WTC11 (cell line): ENCODE measurements around the gene CHRNA4. TPM values are rescaled to one million over a fixed set of nuclear protein-coding genes. Genes with fewer than 3 reads are reported as not detected.

Experiments
- ATAC-seq: fragments of 200-7000 bp; cut with Tn5 transposase; 2 replicates; pipeline ENCODE4 v1.10.0; 2021; ENCODE audit warnings: mild to moderate bottlenecking, moderate library complexity
- CTCF ChIA-PET: fragments of 300-600 bp; sonication (Branson Sonifier 250); formaldehyde crosslinking; loops from one replicate; lab custom pipeline; 2021; ENCODE audit warnings: antibody characterized with exemption; lab: Charles Lee
- POLR2A ChIA-PET: fragments of 350-600 bp; sonication (Branson Sonifier 250); formaldehyde crosslinking; loops from one replicate; lab custom pipeline; 2021; ENCODE audit warnings: antibody characterized with exemption; lab: Charles Lee
- DNase-seq: peaks from one replicate; pipeline ENCODE4 v3.0.0; 2021; ENCODE audit warnings: low spot score
- H3K27ac Mint-ChIP-seq: 2 replicates; pipeline ENCODE4 v1.8.0; 2021; ENCODE audit warnings: mixed read lengths
- H3K27me3 Mint-ChIP-seq: 2 replicates; pipeline ENCODE4 v1.8.0; 2021; ENCODE audit warnings: low read depth, mild to moderate bottlenecking, moderate library complexity, mixed read lengths
- H3K36me3 Mint-ChIP-seq: 2 replicates; pipeline ENCODE4 v1.8.0; 2021; ENCODE audit warnings: mixed read lengths
- H3K4me1 Mint-ChIP-seq: 2 replicates; pipeline ENCODE4 v1.8.0; 2022; ENCODE audit warnings: mixed read lengths
- H3K4me3 Mint-ChIP-seq: 2 replicates; pipeline ENCODE4 v1.8.0; 2021; ENCODE audit warnings: mild to moderate bottlenecking, moderate library complexity, mixed read lengths
- H3K9me3 Mint-ChIP-seq: 2 replicates; pipeline ENCODE4 v1.8.0; 2021; ENCODE audit warnings: mixed read lengths
- ATF1 ChIP-seq: sonication (generic); formaldehyde crosslinking; IDR thresholded peaks from 2 replicates; pipeline ENCODE4 v1.8.1; 2023; ENCODE audit warnings: mild to moderate bottlenecking, moderate library complexity, missing genetic modification reagents
- CREB1 ChIP-seq: sonication (generic); formaldehyde crosslinking; IDR thresholded peaks from 2 replicates; pipeline ENCODE4 v1.8.0; 2023; ENCODE audit warnings: mild to moderate bottlenecking, missing genetic modification reagents
- ELF4 ChIP-seq: sonication (generic); formaldehyde crosslinking; IDR thresholded peaks from 2 replicates; pipeline ENCODE4 v1.8.1; 2022; ENCODE audit warnings: low read depth, mild to moderate bottlenecking, moderate library complexity, missing genetic modification reagents
- EMX1 ChIP-seq: fragments of 250-450 bp; sonication (Bioruptor Pico); IDR thresholded peaks from 2 replicates; pipeline ENCODE4 v1.8.0; 2021; ENCODE audit warnings: mild to moderate bottlenecking
- FOXK1 ChIP-seq: sonication (generic); formaldehyde crosslinking; IDR thresholded peaks from 2 replicates; pipeline ENCODE4 v1.8.0; 2022; ENCODE audit warnings: mild to moderate bottlenecking, moderate library complexity, missing genetic modification reagents
- GTF2I ChIP-seq: fragments of 250-450 bp; sonication (Bioruptor Pico); conservative IDR thresholded peaks from 2 replicates; pipeline ENCODE4 v1.4.0; 2021; ENCODE audit warnings: mild to moderate bottlenecking
- JUN ChIP-seq: sonication (generic); formaldehyde crosslinking; IDR thresholded peaks from 2 replicates; pipeline ENCODE4 v1.8.0; 2023; ENCODE audit warnings: mild to moderate bottlenecking, missing genetic modification reagents
- NFATC4 ChIP-seq: fragments of 250-450 bp; sonication (Bioruptor Pico); IDR thresholded peaks from 2 replicates; pipeline ENCODE4 v1.9.0; 2021; ENCODE audit warnings: mild to moderate bottlenecking
- NFE2L1 ChIP-seq: sonication (generic); formaldehyde crosslinking; IDR thresholded peaks from 2 replicates; pipeline ENCODE4 v1.8.1; 2023; ENCODE audit warnings: missing genetic modification reagents
- NR3C1 ChIP-seq: sonication (generic); formaldehyde crosslinking; conservative IDR thresholded peaks from 2 replicates; pipeline ENCODE4 v1.8.1; 2023; ENCODE audit warnings: low read depth, mild to moderate bottlenecking, missing genetic modification reagents
- SMAD3 ChIP-seq: sonication (generic); formaldehyde crosslinking; IDR thresholded peaks from 2 replicates; pipeline ENCODE4 v1.8.0; 2022; ENCODE audit warnings: missing genetic modification reagents, mild to moderate bottlenecking, borderline replicate concordance
- SOX15 ChIP-seq: fragments of 250-450 bp; sonication (Bioruptor Pico); IDR thresholded peaks from 2 replicates; pipeline ENCODE4 v1.9.0; 2021; ENCODE audit warnings: mild to moderate bottlenecking
- TEAD1 ChIP-seq: sonication (generic); formaldehyde crosslinking; IDR thresholded peaks from 2 replicates; pipeline ENCODE4 v1.8.0; 2022; ENCODE audit warnings: mild to moderate bottlenecking, missing genetic modification reagents
- ZNF416 ChIP-seq: fragments of 250-450 bp; sonication (Bioruptor Pico); IDR thresholded peaks from 2 replicates; pipeline ENCODE4 v1.9.0; 2021; ENCODE audit warnings: mild to moderate bottlenecking, inconsistent platforms
- total RNA-seq: library from RNA; stranded (reverse); gene quantifications from 3 replicates; pipeline ENCODE4 v1.2.3, GENCODE V29; 2021
- TF ChIP-seq, protein P1 (sequence below): fragments of 250-450 bp; sonication (Bioruptor Pico); conservative IDR thresholded peaks from 2 replicates; pipeline ENCODE4 v1.9.0; 2021; ENCODE audit warnings: mild to moderate bottlenecking
- TF ChIP-seq, protein P2 (sequence below): sonication (generic); formaldehyde crosslinking; IDR thresholded peaks from 2 replicates; pipeline ENCODE4 v1.8.0; 2022; ENCODE audit warnings: mild to moderate bottlenecking, missing genetic modification reagents
- TF ChIP-seq, protein P3 (sequence below): sonication (generic); formaldehyde crosslinking; IDR thresholded peaks from 2 replicates; pipeline ENCODE4 v1.8.0; 2023; ENCODE audit warnings: missing genetic modification reagents, mild to moderate bottlenecking, borderline replicate concordance
- TF ChIP-seq, protein P4 (sequence below): sonication (generic); formaldehyde crosslinking; IDR thresholded peaks from 2 replicates; pipeline ENCODE4 v1.8.1; 2023; ENCODE audit warnings: mild to moderate bottlenecking, missing genetic modification reagents, borderline replicate concordance
- TF ChIP-seq, protein P5 (sequence below): sonication (generic); formaldehyde crosslinking; IDR thresholded peaks from 2 replicates; pipeline ENCODE4 v1.8.1; 2023; ENCODE audit warnings: mild to moderate bottlenecking, missing genetic modification reagents

CHRNA4 gene
- total RNA-seq, 1 experiment from 2014 or later, result 2.5 TPM

DNA sequence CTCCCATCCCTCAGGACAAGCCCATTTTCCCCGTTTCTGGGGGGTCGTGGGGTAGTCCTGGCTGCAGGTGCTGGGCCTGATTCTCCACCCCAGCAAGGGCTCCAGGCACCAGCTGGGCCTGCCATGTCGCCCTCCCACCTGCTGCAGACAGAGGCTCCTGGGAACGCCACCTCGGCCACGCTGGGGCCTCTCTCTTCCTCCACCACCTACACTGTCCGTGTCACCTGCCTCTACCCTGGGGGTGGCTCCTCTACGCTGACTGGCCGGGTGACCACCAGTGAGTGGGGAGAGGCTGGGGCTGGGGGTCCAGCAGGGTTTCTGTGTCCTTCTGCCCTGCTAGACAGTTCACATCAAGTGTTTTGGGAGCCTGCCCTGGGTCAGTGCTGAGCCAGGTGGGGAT is 48.9 kb downstream of the CHRNA4 start:
- TF ChIP-seq CREB1 (no peak), FOXK1 (CRISPR knock-in tag) (no peak), NFE2L1 (CRISPR knock-in tag) (no peak), SMAD3 (CRISPR knock-in tag) (no peak)
- TF ChIP-seq, protein P1, sequence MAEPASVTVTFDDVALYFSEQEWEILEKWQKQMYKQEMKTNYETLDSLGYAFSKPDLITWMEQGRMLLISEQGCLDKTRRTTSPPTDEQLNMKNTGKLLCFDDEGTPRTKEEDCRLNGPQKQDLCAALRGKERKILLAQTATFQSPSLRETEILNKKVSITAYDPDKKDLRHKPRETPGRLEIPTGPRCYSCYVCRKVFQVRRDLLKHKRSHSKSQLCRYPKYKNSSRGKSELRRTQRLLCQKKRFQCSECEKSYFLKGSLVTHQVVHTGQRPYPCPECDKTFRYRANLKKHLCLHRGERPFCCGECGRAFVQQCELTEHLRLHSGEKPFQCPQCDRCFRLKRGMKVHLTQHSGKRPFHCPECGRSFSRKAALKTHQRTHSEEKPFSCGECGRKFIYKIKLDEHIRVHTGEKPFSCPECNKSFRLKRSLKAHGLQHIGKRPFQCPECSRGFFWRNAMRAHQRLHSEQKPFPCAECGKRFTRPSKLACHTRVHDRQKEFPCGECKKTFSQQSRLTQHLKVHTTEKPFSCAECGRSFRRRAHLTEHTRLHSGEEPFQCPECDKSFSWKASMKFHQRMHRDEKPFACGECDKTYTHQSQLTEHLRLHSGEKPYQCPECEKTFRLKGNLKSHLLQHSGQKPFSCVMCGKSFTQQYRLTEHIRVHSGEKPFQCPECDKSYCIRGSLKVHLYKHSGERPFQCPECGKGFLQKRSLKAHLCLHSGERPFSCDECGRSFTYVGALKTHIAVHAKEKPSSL, result no peak
- TF ChIP-seq, all 79 proteins: peak for 0
- POLR2A ChIA-PET, result no interaction called here
- DNase-seq (no peak), ATAC-seq (no peak)
- H3K4me3 Mint-ChIP-seq, result no peak overlapping the region
- no peak overlapping the region for H3K27ac Mint-ChIP-seq
- no peaks in the 10 kb centered on the region for H3K9me3 Mint-ChIP-seq
- no peaks in the 10 kb centered on the region for H3K27me3 Mint-ChIP-seq
- H3K4me1 Mint-ChIP-seq, result no peaks in the 10 kb centered on the region
- CTCF ChIA-PET, result no interaction called here
- H3K36me3 Mint-ChIP-seq, result no peaks in the 10 kb centered on the region

DNA sequence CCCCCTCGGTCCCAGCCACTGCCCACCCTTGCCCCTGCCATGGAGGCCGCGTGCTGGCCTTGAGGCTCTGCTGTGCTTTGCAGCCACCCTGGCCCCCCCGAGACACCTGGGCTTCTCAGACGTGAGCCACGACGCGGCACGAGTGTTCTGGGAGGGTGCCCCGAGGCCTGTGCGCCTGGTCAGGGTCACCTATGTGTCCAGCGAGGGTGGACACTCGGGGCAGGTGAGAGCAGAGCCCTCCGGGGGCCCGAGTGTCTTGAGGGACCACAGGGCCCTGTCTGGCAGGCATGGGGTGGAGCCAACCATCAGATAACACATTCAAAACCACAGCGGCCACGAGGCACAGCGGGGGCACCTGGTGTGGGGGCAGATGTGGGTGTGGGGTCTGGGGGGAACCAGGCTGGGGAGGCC is 49.3 kb downstream of the CHRNA4 start:
- no peak overlapping the region for H3K27ac Mint-ChIP-seq
- H3K36me3 Mint-ChIP-seq, result no peaks in the 10 kb centered on the region
- POLR2A ChIA-PET, result no interaction called here
- DNase-seq (no peak), ATAC-seq (no peak)
- CTCF ChIA-PET, result interaction anchor here (4.9 kb wide), 1 partner anchor 66 kb away, joined by 98 read pairs; no protein-coding TSS in a partner anchor
- TF ChIP-seq SOX15 (CRISPR knock-in tag) (no peak), ZNF416 (CRISPR knock-in tag) (no peak)
- TF ChIP-seq, protein P2, sequence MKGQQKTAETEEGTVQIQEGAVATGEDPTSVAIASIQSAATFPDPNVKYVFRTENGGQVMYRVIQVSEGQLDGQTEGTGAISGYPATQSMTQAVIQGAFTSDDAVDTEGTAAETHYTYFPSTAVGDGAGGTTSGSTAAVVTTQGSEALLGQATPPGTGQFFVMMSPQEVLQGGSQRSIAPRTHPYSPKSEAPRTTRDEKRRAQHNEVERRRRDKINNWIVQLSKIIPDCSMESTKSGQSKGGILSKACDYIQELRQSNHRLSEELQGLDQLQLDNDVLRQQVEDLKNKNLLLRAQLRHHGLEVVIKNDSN, result no peak
- H3K4me3 Mint-ChIP-seq, result no peak overlapping the region
- no peaks in the 10 kb centered on the region for H3K4me1 Mint-ChIP-seq
- H3K27me3 Mint-ChIP-seq, result no peaks in the 10 kb centered on the region
- no peaks in the 10 kb centered on the region for H3K9me3 Mint-ChIP-seq

DNA sequence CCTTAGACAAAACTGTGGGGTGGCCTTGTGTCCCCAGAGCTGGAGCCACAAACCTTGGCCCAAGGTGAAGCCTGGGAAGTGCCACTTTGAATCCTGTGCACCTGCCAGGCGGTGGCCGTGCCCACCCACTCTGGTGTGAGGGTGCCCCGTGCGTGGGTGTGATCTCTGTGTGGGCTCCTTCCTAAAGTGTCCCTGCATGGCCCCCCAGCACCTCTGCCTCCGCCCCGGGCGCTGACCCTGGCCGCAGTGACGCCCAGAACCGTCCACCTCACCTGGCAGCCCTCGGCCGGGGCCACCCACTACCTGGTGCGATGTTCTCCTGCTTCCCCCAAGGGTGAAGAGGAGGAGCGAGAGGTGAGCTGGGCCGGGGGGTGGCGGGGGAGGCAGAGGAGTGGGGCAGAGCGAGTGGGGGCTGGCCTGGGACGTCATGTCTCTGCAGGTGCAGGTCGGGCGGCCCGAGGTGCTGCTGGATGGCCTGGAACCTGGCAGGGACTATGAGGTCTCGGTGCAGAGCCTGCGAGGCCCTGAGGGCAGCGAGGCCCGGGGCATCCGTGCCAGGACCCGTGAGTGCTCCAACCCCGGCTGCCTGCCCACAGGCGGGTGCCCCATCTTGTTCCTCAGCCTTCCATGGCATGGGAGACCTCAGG is 49.8 kb downstream of the CHRNA4 start:
- Mint-ChIP-seq H3K9me3 (no peaks in the 10 kb centered on the region), H3K36me3 (no peaks in the 10 kb centered on the region), H3K4me3 (no peak overlapping the region), H3K4me1 (no peaks in the 10 kb centered on the region), H3K27me3 (no peaks in the 10 kb centered on the region), H3K27ac (no peak overlapping the region)
- DNase-seq, result no peak
- no peak for ATAC-seq
- ChIA-PET POLR2A (no interaction called here), CTCF (interaction anchor here (1.1 to 4.9 kb wide), 5 partner anchors 15 to 76 kb away, joined by 3 to 191 read pairs (median 39); no protein-coding TSS in a partner anchor)
- no peak for TF ChIP-seq ATF1 (CRISPR knock-in tag)
- no peak for TF ChIP-seq SOX15 (CRISPR knock-in tag)
- TF ChIP-seq ELF4 (CRISPR knock-in tag), result no peak
- TF ChIP-seq, protein P3, sequence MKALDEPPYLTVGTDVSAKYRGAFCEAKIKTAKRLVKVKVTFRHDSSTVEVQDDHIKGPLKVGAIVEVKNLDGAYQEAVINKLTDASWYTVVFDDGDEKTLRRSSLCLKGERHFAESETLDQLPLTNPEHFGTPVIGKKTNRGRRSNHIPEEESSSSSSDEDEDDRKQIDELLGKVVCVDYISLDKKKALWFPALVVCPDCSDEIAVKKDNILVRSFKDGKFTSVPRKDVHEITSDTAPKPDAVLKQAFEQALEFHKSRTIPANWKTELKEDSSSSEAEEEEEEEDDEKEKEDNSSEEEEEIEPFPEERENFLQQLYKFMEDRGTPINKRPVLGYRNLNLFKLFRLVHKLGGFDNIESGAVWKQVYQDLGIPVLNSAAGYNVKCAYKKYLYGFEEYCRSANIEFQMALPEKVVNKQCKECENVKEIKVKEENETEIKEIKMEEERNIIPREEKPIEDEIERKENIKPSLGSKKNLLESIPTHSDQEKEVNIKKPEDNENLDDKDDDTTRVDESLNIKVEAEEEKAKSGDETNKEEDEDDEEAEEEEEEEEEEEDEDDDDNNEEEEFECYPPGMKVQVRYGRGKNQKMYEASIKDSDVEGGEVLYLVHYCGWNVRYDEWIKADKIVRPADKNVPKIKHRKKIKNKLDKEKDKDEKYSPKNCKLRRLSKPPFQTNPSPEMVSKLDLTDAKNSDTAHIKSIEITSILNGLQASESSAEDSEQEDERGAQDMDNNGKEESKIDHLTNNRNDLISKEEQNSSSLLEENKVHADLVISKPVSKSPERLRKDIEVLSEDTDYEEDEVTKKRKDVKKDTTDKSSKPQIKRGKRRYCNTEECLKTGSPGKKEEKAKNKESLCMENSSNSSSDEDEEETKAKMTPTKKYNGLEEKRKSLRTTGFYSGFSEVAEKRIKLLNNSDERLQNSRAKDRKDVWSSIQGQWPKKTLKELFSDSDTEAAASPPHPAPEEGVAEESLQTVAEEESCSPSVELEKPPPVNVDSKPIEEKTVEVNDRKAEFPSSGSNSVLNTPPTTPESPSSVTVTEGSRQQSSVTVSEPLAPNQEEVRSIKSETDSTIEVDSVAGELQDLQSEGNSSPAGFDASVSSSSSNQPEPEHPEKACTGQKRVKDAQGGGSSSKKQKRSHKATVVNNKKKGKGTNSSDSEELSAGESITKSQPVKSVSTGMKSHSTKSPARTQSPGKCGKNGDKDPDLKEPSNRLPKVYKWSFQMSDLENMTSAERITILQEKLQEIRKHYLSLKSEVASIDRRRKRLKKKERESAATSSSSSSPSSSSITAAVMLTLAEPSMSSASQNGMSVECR (CRISPR knock-in tag), result no peak
- TF ChIP-seq, protein P4, sequence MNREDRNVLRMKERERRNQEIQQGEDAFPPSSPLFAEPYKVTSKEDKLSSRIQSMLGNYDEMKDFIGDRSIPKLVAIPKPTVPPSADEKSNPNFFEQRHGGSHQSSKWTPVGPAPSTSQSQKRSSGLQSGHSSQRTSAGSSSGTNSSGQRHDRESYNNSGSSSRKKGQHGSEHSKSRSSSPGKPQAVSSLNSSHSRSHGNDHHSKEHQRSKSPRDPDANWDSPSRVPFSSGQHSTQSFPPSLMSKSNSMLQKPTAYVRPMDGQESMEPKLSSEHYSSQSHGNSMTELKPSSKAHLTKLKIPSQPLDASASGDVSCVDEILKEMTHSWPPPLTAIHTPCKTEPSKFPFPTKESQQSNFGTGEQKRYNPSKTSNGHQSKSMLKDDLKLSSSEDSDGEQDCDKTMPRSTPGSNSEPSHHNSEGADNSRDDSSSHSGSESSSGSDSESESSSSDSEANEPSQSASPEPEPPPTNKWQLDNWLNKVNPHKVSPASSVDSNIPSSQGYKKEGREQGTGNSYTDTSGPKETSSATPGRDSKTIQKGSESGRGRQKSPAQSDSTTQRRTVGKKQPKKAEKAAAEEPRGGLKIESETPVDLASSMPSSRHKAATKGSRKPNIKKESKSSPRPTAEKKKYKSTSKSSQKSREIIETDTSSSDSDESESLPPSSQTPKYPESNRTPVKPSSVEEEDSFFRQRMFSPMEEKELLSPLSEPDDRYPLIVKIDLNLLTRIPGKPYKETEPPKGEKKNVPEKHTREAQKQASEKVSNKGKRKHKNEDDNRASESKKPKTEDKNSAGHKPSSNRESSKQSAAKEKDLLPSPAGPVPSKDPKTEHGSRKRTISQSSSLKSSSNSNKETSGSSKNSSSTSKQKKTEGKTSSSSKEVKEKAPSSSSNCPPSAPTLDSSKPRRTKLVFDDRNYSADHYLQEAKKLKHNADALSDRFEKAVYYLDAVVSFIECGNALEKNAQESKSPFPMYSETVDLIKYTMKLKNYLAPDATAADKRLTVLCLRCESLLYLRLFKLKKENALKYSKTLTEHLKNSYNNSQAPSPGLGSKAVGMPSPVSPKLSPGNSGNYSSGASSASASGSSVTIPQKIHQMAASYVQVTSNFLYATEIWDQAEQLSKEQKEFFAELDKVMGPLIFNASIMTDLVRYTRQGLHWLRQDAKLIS (CRISPR knock-in tag), result no peak
- no peak for TF ChIP-seq NR3C1 (CRISPR knock-in tag)
- TF ChIP-seq EMX1 (CRISPR knock-in tag), result no peak
- no peak for TF ChIP-seq NFATC4 (CRISPR knock-in tag)
- TF ChIP-seq, protein P2, result no peak
- TF ChIP-seq, protein P5, sequence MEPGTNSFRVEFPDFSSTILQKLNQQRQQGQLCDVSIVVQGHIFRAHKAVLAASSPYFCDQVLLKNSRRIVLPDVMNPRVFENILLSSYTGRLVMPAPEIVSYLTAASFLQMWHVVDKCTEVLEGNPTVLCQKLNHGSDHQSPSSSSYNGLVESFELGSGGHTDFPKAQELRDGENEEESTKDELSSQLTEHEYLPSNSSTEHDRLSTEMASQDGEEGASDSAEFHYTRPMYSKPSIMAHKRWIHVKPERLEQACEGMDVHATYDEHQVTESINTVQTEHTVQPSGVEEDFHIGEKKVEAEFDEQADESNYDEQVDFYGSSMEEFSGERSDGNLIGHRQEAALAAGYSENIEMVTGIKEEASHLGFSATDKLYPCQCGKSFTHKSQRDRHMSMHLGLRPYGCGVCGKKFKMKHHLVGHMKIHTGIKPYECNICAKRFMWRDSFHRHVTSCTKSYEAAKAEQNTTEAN (CRISPR knock-in tag), result no peak
- no peak for TF ChIP-seq TEAD1 (CRISPR knock-in tag)
- no peak for TF ChIP-seq GTF2I (CRISPR knock-in tag)
- TF ChIP-seq NFE2L1 (CRISPR knock-in tag), result no peak
- TF ChIP-seq JUN (CRISPR knock-in tag), result no peak
